Activated naive CD4-positive, alpha-beta T cell (primary cell): ENCODE data around the gene FBXO10.

Experiments used
- DNase-seq, 4 experiments: peaks; one replicate each; lab custom pipeline; 2025; lab: John Stamatoyannopoulos, UW

Gene FBXO10

GRCh38 chr9:37592108-37592951, 16.1 kb upstream of the FBXO10 start, which contains the start of gene TOMM5:
TOMM5 (minus strand) TSS chr9:37592597; CDS start chr9:37592532, 65 bp downstream.
- DNase-seq = peak; percentile 69 to 85 (median 76)

- DNase-seq = no peak
These were observed 11.3 kb upstream of the FBXO10 start for GRCh38 chr9:37587521-37587920.

- no peak for DNase-seq
These were observed 7.4 kb upstream of the FBXO10 start for GRCh38 chr9:37583522-37584121.

- DNase-seq = no peak
These were observed 6.5 kb upstream of the FBXO10 start for GRCh38 chr9:37582548-37583157.

GRCh38 chr9:37575511-37575914, 667 bp downstream of the FBXO10 start:
- DNase-seq = no peak

- DNase-seq = no peak
These were observed 1.2 kb downstream of the FBXO10 start for GRCh38 chr9:37575001-37575400.

- DNase-seq = no peak
These were observed 1.9 kb downstream of the FBXO10 start for GRCh38 chr9:37574241-37574721.

GRCh38 chr9:37571282-37571681, 4.9 kb downstream of the FBXO10 start:
- DNase-seq = no peak

GRCh38 chr9:37566716-37567115, 9.5 kb downstream of the FBXO10 start:
- DNase-seq = no peak

- DNase-seq = no peak
These were observed 10.2 kb downstream of the FBXO10 start for GRCh38 chr9:37565661-37566618.

GRCh38 chr9:37564916-37565315, 11.3 kb downstream of the FBXO10 start:
- DNase-seq = no peak

GRCh38 chr9:37563806-37564513, 12.2 kb downstream of the FBXO10 start:
- no peak for DNase-seq

- no peak for DNase-seq
These were observed 13.4 kb downstream of the FBXO10 start for GRCh38 chr9:37562826-37563225.

- no peak for DNase-seq
These were observed 14.5 kb downstream of the FBXO10 start for GRCh38 chr9:37561682-37562081.

GRCh38 chr9:37559855-37560592, 16.2 kb downstream of the FBXO10 start:
- DNase-seq = no peak

GRCh38 chr9:37559125-37559524, 17.1 kb downstream of the FBXO10 start:
- no peak for DNase-seq

- DNase-seq = no peak
These were observed 20.4 kb downstream of the FBXO10 start for GRCh38 chr9:37555786-37556185.

GRCh38 chr9:37554318-37554717, 21.9 kb downstream of the FBXO10 start:
- no peak for DNase-seq

- no peak for DNase-seq
These were observed 24.3 kb downstream of the FBXO10 start for GRCh38 chr9:37551888-37552287.

GRCh38 chr9:37551468-37551867, 24.7 kb downstream of the FBXO10 start:
- DNase-seq = no peak
